Measurements from ENCODE around the gene TMEM120A.
A peak's percentile ranks its signal among the peaks of the same experiment; 100 is the strongest.

The TMEM120A gene

GRCh38 chr7:75980430-75981202, 13.8 kb downstream of the TMEM120A start:
- no peak for DNase-seq (ENCODE audit: low spot score)

GRCh38 chr7:75979759-75980429, 14.5 kb downstream of the TMEM120A start:
- no peak for DNase-seq (ENCODE audit: low spot score)

- DNase-seq (ENCODE audit: low spot score) = no peak
Observed at GRCh38 chr7:75977743-75978142, 16.7 kb downstream of the TMEM120A start.

GRCh38 chr7:75971961-75972763, 22.2 kb downstream of the TMEM120A start:
- no peak for DNase-seq (ENCODE audit: low spot score)

GRCh38 chr7:75971309-75971960, 23.0 kb downstream of the TMEM120A start:
- DNase-seq (ENCODE audit: low spot score) = no peak

GRCh38 chr7:75969704-75970498, 24.5 kb downstream of the TMEM120A start:
- no peak for DNase-seq (ENCODE audit: low spot score)

GRCh38 chr7:75969182-75969581, 25.2 kb downstream of the TMEM120A start:
- DNase-seq (ENCODE audit: low spot score) = no peak

GRCh38 chr7:75968561-75969001, 25.8 kb downstream of the TMEM120A start:
- no peak for DNase-seq (ENCODE audit: low spot score)

GRCh38 chr7:75968012-75968411, 26.4 kb downstream of the TMEM120A start:
- no peak for DNase-seq (ENCODE audit: low spot score)

GRCh38 chr7:75967487-75967997, 26.9 kb downstream of the TMEM120A start:
- no peak for DNase-seq (ENCODE audit: low spot score)

- DNase-seq (ENCODE audit: low spot score) = no peak
Observed at GRCh38 chr7:75967055-75967454, 27.3 kb downstream of the TMEM120A start.

GRCh38 chr7:75966190-75966961, 28.0 kb downstream of the TMEM120A start:
- DNase-seq (ENCODE audit: low spot score) = peak; percentile 74

- no peak for DNase-seq (ENCODE audit: low spot score)
Observed at GRCh38 chr7:75965617-75966016, 28.8 kb downstream of the TMEM120A start.

- no peak for DNase-seq (ENCODE audit: low spot score)
Observed at GRCh38 chr7:75963381-75963995, 30.9 kb downstream of the TMEM120A start.

GRCh38 chr7:75962607-75963380, 31.6 kb downstream of the TMEM120A start:
- DNase-seq (ENCODE audit: low spot score) = peak; percentile 84

- DNase-seq (ENCODE audit: low spot score) = no peak
Observed at GRCh38 chr7:75961218-75961617, 33.2 kb downstream of the TMEM120A start.

GRCh38 chr7:75960372-75960771, 34.0 kb downstream of the TMEM120A start:
- DNase-seq (ENCODE audit: low spot score) = no peak

GRCh38 chr7:75958802-75959543, 35.4 kb downstream of the TMEM120A start:
- DNase-seq (ENCODE audit: low spot score) = no peak

Measured in GM03348 (cell line).